Thoracic aorta (tissue), 2 donors: ENCODE results near the gene CTSE. TPM values are rescaled to one million over a fixed set of nuclear protein-coding genes. Genes with fewer than 3 reads are reported as not detected.

Experiments used
- ATAC-seq: fragments of 150-250 bp; one replicate; pipeline ENCODE4 v1.8.0; 2017; ENCODE audit warnings: low read depth; ENCODE audit not compliant: insufficient number of reproducible peaks, low FRiP score
- DNase-seq: peaks from one replicate; pipeline ENCODE4 v3.0.0-alpha.2; 2020; ENCODE audit warnings: low spot score
- H3K27ac ChIP-seq, 2 donors: fragments of 200-600 bp; sonication (generic); 1 replicate in 1 of 2; 2 replicates in 1 of 2; pipeline ENCODE4 v1.5.1; 2016; ENCODE audit warnings: mild to moderate bottlenecking in 2 of 2, moderate library complexity in 2 of 2
- H3K27me3 ChIP-seq: fragments of 200-600 bp; sonication (generic); replicated peaks from 2 replicates; pipeline ENCODE4 v1.6.0; 2016; ENCODE audit warnings: mild to moderate bottlenecking; ENCODE audit not compliant: insufficient read depth
- H3K36me3 ChIP-seq: fragments of 200-600 bp; sonication (generic); one replicate; pipeline ENCODE4 v1.5.1; 2016
- H3K4me1 ChIP-seq, 2 donors: fragments of 200-600 bp; sonication (generic); 1 replicate in 1 of 2; 2 replicates in 1 of 2; pipeline versions ENCODE4 v1.5.1 to v1.6.0; 2016; ENCODE audit warnings: low read depth in 2 of 2, mild to moderate bottlenecking in 1 of 2; ENCODE audit not compliant: control insufficient read depth in 1 of 2
- H3K4me3 ChIP-seq: fragments of 200-600 bp; sonication (generic); 2 replicates; pipeline ENCODE4 v1.5.1; 2016; ENCODE audit warnings: mild to moderate bottlenecking
- H3K9me3 ChIP-seq: fragments of 200-600 bp; sonication (generic); 2 replicates; pipeline ENCODE4 v1.5.1; 2016
- total RNA-seq, 2 donors: library from RNA; depleted of rRNA; stranded (reverse); fragments of >200 nt; gene quantifications; one replicate each; pipeline versions ENCODE4 v1.1.0 to v1.2.3, GENCODE V29; 2016
- TF ChIP-seq, protein P1 (sequence below): fragments of 200-600 bp; sonication (generic); IDR thresholded peaks from one replicate; pipeline ENCODE4 v1.5.1; 2019; ENCODE audit warnings: antibody characterized with exemption

The CTSE gene
- 10 to 100 TPM in 1 of 2 donors, not detected in 1; 22.2 TPM for total RNA-seq

GRCh38 chr1:206023695-206024094 lies at the start of gene CTSE:
Gene CTSE (minus strand): TSS chr1:206023895. CDS start chr1:206023791, 104 bp downstream.
- DNase-seq (no peak), ATAC-seq (no peak)
- no peaks in the 10 kb centered on the region for H3K27me3 ChIP-seq
- H3K9me3 ChIP-seq: no peaks in the 10 kb centered on the region
- H3K36me3 ChIP-seq: no peaks in the 10 kb centered on the region
- H3K4me1 ChIP-seq: no peaks in the 10 kb centered on the region
- H3K4me3 ChIP-seq: no peak within 1 kb of the TSS
- TF ChIP-seq, protein P1, sequence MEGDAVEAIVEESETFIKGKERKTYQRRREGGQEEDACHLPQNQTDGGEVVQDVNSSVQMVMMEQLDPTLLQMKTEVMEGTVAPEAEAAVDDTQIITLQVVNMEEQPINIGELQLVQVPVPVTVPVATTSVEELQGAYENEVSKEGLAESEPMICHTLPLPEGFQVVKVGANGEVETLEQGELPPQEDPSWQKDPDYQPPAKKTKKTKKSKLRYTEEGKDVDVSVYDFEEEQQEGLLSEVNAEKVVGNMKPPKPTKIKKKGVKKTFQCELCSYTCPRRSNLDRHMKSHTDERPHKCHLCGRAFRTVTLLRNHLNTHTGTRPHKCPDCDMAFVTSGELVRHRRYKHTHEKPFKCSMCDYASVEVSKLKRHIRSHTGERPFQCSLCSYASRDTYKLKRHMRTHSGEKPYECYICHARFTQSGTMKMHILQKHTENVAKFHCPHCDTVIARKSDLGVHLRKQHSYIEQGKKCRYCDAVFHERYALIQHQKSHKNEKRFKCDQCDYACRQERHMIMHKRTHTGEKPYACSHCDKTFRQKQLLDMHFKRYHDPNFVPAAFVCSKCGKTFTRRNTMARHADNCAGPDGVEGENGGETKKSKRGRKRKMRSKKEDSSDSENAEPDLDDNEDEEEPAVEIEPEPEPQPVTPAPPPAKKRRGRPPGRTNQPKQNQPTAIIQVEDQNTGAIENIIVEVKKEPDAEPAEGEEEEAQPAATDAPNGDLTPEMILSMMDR: no peak
- H3K27ac ChIP-seq: no peak within 1 kb of the TSS

DNA sequence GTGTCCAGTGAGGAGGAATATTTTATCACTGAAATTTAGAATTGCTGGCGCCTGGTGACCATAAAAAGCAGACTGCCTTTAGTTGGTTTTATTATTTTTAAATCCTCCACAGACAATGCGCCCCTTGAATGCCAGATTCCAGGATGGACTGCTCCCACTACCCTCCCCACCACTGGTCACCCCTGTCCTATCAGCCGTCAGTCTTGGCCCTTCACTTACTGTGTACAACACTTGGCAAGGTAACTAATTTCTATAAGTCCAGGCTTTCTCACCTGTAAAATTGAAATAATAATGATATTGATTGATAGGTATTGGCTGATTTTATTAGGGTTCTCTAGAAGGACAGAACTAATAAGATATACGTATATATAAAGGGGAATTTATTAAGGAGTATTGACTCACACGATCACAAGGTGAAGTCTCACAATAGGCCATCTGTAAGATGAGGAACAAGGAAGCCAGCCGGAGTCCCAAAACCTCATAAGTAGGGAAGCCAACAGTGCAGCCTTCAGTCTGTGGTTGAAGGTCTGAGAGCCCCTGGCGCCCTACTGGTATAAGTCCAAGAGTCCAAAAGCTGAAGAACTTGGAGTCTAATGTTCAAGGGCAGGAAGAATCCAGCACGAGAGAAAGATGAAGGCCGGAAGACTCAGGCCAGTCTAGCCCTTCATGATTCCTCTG lies 47.1 kb upstream of the CTSE start:
- TF ChIP-seq, protein P1: no peak
- no peak overlapping the region for H3K27ac ChIP-seq
- no peak for DNase-seq
- ATAC-seq: no peak
- H3K27me3 ChIP-seq: no peaks in the 10 kb centered on the region
- H3K4me1 ChIP-seq: no peaks in the 10 kb centered on the region
- H3K4me3 ChIP-seq: no peak overlapping the region
- no peaks in the 10 kb centered on the region for H3K36me3 ChIP-seq
- no peaks in the 10 kb centered on the region for H3K9me3 ChIP-seq

- Histone ChIP-seq H3K9me3 (no peaks in the 10 kb centered on the region), H3K4me1 (no peaks in the 10 kb centered on the region), H3K27ac (no peak overlapping the region), H3K4me3 (no peak overlapping the region), H3K27me3 (no peaks in the 10 kb centered on the region), H3K36me3 (no peaks in the 10 kb centered on the region)
- ATAC-seq: no peak
- no peak for DNase-seq
- TF ChIP-seq, protein P1: no peak
These were observed 44.6 kb upstream of the CTSE start for GRCh38 chr1:206068314-206068713.

GRCh38 chr1:206067486-206068227 lies 44.0 kb upstream of the CTSE start:
- TF ChIP-seq, protein P1: no peak
- Histone ChIP-seq H3K27ac (no peak overlapping the region), H3K4me1 (no peaks in the 10 kb centered on the region), H3K4me3 (no peak overlapping the region), H3K36me3 (no peaks in the 10 kb centered on the region), H3K27me3 (no peaks in the 10 kb centered on the region), H3K9me3 (no peaks in the 10 kb centered on the region)
- ATAC-seq: no peak
- no peak for DNase-seq

- TF ChIP-seq, protein P1: no peak
- ATAC-seq: no peak
- H3K4me3 ChIP-seq: no peak overlapping the region
- H3K9me3 ChIP-seq: no peaks in the 10 kb centered on the region
- H3K36me3 ChIP-seq: no peaks in the 10 kb centered on the region
- H3K4me1 ChIP-seq: no peaks in the 10 kb centered on the region
- DNase-seq: no peak
- H3K27ac ChIP-seq: no peak overlapping the region
- H3K27me3 ChIP-seq: no peaks in the 10 kb centered on the region
These were observed 42.9 kb upstream of the CTSE start for GRCh38 chr1:206066479-206067171.
